HG03025 (cell line): ENCODE measurements around the gene METTL26.

Experiments
- ATAC-seq: cut with Tn5 transposase; IDR thresholded peaks from one replicate; pipeline ENCODE4 v1.9.1; 2021; ENCODE audit warnings: mild to moderate bottlenecking, moderate library complexity; ENCODE audit not compliant: unreplicated experiment, low FRiP score

The METTL26 gene

GRCh38 chr16:641326-642188 is 5.5 kb upstream of the METTL26 start, which contains the start of gene MCRIP2:
TSS of gene MCRIP2 (plus strand) at chr16:641828. CDS start at chr16:641992, 164 bp downstream.
- ATAC-seq: peak; percentile 36

DNA sequence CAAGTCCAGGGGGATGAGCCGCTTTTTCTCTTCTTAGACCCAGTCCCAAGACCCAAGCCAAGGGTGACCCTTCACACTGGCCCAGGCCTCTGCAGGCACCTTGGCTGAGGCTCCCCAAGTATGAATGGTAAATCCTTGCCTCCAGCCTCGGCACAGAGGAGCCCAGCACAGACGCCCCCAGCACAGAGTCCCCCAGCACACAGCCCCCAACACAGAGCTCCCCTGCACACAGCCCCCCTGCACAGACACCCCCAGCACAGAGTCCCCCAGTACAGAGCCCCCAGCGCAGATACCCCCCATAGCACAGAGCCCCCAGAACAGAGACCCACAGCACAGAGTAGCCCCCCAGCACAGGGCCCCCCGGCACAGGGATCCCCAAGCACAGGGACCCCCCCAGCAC is 4.5 kb upstream of the METTL26 start:
- no peak for ATAC-seq

DNA sequence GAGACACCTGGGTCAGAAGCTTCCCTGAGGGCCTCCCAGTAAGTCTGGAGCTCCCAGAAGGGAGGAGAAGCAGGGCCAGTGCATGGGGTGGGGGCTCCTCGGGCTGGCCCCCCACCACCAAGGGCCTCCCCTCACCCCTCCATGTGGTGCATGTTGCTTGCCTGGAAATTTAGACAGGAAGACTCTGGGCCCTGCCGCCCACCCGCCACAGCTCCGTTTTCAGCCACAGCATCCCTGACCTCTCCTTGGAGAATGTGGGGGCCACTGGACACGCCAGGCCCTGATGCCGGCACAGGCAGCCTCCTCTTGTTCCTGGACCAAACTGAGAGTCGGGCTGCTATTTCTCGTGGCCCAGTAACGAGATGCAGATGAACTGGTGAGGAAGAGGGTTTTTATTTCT is 2.7 kb upstream of the METTL26 start:
- no peak for ATAC-seq

DNA sequence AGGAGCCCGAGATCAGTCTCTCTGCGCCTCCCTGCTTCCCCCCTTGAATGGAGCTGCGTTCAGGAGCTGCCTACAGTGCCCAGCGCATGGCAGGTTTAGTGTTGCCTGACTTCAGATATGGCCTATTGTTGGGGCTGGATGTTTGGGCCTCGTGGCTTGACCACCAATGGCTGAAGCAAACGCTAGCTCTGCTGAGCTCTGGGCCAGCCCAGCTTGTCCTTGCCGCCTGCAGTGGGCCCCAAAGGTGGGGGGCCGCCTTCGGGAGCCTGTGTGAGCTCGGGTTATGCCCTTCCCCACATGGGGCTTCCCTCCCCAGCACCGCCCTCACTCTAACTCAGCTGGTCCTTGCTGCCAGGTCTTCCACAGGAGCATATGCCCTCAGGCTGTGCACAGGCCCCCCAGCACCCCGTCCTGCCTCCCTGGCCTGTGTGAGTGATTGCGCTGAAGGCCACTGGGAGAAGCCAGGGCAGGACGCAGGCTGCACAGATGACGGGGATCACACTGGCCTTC is 2.0 kb upstream of the METTL26 start:
- no peak for ATAC-seq

- no peak for ATAC-seq
These were observed 1.2 kb upstream of the METTL26 start for GRCh38 chr16:637081-638018.

DNA sequence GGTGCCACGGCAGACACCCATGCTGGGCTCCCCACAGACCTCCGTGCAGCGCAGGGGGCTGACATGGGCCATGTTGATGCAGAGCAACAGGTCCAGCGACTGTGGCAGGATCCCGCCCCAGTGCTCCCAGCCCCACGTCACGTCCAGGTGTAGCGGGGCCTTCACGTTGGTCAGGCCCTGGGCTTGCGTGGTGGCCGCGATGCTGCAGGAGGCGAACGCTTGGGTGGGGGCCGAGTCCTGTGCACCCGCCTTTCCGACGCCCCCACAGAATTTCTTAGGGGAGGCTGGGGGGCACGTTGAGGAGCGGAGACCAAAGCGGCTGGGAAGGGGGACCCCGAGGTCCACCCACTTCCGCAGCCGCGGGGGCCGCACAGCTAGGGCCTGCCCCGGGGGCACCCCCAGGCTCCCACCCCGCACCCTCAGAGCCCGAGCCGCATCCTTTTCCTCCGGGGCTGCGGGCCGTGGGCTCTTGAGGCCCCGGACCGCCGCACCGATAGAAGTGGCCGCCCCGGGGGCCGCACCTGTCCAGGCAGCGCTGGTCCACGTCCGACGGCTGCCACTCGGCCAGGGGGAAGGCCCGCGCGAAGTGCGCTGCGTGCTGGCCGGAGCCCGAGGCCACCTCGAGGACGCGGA is 416 bp downstream of the METTL26 start:
- no peak for ATAC-seq

DNA sequence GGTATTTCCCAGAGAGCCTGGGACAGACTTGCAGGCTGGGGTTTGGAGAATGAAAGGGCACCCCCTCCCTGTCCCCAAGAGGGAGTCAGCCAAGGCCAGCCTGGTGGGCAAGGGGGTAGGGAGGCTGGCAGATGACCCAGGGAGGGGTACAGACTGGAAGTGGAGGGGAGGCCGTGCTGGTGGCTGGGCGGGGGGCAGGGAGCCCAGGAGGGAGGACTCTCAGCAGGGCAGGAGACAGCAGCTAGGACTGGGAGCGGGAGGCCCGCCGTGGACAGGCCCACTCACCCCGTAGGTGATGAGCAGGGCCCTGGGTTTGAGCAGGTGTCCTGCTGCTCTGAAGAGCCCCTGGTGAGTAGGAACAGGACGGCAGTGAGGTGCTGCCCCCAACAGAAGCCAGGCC is 1.1 kb downstream of the METTL26 start:
- no peak for ATAC-seq

GRCh38 chr16:634051-634670 is 1.9 kb downstream of the METTL26 start:
- ATAC-seq: no peak

- no peak for ATAC-seq
These were observed 2.6 kb downstream of the METTL26 start for GRCh38 chr16:633336-634050.

DNA sequence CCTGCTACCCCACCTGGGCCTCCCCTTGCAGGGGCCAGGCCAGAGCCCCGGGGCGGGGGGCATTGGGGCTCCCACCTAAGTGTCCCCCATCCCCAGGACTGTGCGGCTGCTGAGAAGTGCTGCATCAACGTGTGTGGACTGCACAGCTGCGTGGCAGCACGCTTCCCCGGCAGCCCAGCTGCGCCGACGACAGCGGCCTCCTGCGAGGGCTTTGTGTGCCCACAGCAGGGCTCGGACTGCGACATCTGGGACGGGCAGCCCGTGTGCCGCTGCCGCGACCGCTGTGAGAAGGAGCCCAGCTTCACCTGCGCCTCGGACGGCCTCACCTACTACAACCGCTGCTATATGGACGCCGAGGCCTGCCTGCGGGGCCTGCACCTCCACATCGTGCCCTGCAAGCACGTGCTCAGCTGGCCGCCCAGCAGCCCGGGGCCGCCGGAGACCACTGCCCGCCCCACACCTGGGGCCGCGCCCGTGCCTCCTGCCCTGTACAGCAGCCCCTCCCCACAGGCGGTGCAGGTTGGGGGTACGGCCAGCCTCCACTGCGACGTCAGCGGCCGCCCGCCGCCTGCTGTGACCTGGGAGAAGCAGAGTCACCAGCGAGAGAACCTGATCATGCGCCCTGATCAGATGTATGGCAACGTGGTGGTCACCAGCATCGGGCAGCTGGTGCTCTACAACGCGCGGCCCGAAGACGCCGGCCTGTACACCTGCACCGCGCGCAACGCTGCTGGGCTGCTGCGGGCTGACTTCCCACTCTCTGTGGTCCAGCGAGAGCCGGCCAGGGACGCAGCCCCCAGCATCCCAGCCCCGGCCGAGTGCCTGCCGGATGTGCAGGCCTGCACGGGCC is 3.4 kb downstream of the METTL26 start:
- no peak for ATAC-seq

DNA sequence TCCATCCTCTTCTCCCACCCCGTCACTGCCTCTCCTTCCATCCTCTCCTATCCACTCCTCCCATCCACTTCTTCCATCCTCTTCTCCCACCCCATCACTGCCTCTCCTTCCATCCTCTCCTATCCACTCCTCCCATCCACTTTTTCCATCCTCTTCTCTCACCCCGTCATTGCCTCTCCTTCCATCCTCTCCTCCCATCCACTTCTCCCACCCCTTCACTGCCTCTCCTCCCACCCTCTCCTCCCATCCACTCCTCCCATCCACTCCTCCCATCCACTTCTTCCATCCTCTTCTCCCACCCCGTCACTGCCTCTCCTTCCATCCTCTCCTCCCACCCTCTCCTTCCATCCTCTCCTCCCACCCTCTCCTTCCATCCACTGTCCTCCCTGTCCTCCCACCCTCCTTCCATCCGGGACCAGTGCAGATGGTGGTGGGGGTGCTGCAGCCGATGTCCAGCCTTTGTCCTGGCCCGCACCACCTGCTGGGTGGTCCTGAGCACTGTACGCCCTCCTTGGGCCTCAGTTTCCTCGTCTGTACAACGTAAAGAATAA is 4.2 kb downstream of the METTL26 start:
- ATAC-seq: no peak

- no peak for ATAC-seq
These were observed 5.2 kb downstream of the METTL26 start, which contains the start of gene WFIKKN1 for GRCh38 chr16:630815-631405. TSS of gene WFIKKN1 (plus strand) at chr16:630985. CDS start at chr16:631254, 269 bp downstream.

DNA sequence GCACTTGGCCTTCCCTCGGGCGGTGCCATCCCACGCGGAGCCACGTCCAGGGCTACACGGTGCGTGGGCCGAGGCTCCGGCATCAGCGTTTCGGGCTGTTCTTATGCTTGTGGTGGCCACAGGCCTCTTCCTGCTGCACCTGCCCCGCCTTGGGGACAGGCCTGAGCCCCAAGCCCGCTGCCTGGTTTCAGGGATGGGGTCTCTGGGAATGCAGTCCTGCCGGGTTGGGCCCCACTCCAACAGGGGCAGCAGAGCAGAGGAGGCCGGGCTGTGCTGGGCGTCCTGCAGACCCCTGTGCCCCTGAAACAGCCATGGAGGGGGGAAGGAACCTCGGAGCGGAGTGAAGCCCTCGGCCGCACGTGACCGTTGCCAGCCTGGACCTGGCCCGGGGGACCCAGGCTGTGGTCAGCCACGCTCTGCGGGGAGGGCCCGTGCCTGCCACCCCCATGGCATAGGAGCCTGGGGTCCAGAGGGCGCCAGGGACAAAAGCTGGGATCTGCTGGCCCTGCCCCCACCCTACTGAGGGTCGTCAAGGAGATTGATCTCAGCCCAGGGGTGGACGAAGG is 5.8 kb downstream of the METTL26 start:
- no peak for ATAC-seq

DNA sequence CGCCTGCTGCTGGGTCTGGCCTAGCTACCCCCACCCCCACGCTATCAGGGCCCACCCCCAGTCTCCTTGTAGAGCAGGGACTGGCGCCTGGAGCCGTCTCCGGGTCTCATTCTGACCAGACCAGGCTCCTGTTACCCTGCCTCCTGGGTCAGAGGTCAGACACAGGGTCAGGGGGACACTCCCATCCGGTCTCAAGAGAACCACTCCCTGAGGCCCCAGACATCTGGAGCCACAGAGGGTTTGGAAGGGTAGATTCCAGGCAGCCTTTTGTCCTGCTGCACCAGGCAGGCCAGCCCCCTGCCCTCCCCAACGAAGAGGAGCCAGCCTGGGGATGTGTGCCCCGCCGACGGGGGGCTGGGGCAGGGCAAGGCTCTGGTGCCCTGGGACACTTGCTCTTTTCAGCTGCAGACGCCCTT is 6.3 kb downstream of the METTL26 start:
- no peak for ATAC-seq

- no peak for ATAC-seq
These were observed 6.8 kb downstream of the METTL26 start for GRCh38 chr16:629185-629832.

DNA sequence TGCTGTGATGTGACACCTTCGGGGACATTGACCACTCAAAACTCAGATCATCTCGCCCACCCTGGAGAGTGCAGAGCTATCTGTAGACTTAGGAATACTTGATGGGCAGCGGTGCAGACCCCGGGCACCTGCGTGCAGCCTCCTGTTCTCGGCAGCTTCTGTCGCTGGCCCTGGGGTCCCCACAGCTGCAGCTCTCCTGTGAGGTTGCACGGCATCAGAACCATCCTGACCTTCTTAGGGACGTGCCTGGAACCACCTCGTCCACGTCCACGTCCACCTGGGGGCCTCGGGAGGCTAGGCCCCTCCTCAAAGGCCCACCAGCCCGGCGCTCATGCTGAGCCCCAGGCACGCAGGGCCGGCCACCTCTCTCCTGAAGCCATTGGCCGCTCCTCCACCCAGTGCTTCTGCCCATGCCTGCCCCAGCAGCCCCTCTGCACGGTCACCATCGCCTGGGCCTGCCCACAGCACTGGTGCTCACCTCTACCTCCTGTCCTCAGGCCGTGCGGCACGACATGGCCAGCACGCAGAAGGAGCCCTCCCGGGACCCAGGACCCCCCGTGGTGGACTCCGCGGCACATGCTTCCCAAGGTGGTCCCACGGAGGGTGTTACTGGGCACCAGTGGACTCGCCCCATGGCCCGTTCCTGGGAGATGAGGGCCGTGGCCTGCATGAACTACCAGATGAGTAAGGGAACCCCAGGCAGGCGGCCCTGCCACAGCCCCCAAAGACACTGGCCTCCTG is 7.6 kb downstream of the METTL26 start:
- no peak for ATAC-seq
